IPS-18c (cell line): ENCODE measurements around the gene TPCN1.

Source experiments
- H3K4me3 ChIP-seq: 2 replicates; pipeline ENCODE4 v1.7.0; 2013; ENCODE audit warnings: low read depth, mild to moderate bottlenecking, low read length, moderate library complexity; ENCODE audit not compliant: insufficient read depth
- H3K9me3 ChIP-seq: one replicate; pipeline ENCODE4 v1.6.1; 2013; ENCODE audit warnings: mild to moderate bottlenecking, low read length, moderate library complexity; ENCODE audit not compliant: control insufficient read depth, insufficient read depth

The TPCN1 gene

GRCh38 chr12:113278633-113279032 lies 57.4 kb downstream of the TPCN1 start:
- Histone ChIP-seq H3K4me3 (no peak overlapping the region), H3K9me3 (peaks cover 2% of the 10 kb centered on the region)

- H3K9me3 ChIP-seq: no peaks in the 10 kb centered on the region
- no peak overlapping the region for H3K4me3 ChIP-seq
These were observed 63.5 kb downstream of the TPCN1 start for GRCh38 chr12:113284751-113285150.

- Histone ChIP-seq H3K9me3 (no peaks in the 10 kb centered on the region), H3K4me3 (no peak overlapping the region)
These were observed 64.7 kb downstream of the TPCN1 start for GRCh38 chr12:113285679-113286610.

GRCh38 chr12:113286712-113287111 lies 65.4 kb downstream of the TPCN1 start:
- Histone ChIP-seq H3K9me3 (no peaks in the 10 kb centered on the region), H3K4me3 (no peak overlapping the region)

- Histone ChIP-seq H3K9me3 (no peaks in the 10 kb centered on the region), H3K4me3 (no peak overlapping the region)
These were observed 66.1 kb downstream of the TPCN1 start for GRCh38 chr12:113287146-113287898.

GRCh38 chr12:113287899-113288282 lies 66.6 kb downstream of the TPCN1 start:
- no peaks in the 10 kb centered on the region for H3K9me3 ChIP-seq
- H3K4me3 ChIP-seq: no peak overlapping the region

- no peak overlapping the region for H3K4me3 ChIP-seq
- H3K9me3 ChIP-seq: no peaks in the 10 kb centered on the region
These were observed 68.1 kb downstream of the TPCN1 start for GRCh38 chr12:113289361-113289760.

GRCh38 chr12:113290506-113290905 lies 69.2 kb downstream of the TPCN1 start:
- Histone ChIP-seq H3K9me3 (no peaks in the 10 kb centered on the region), H3K4me3 (no peak overlapping the region)

- H3K9me3 ChIP-seq: no peaks in the 10 kb centered on the region
- no peak overlapping the region for H3K4me3 ChIP-seq
These were observed 70.3 kb downstream of the TPCN1 start for GRCh38 chr12:113291586-113291985.

- H3K4me3 ChIP-seq: no peak overlapping the region
- no peaks in the 10 kb centered on the region for H3K9me3 ChIP-seq
These were observed 70.8 kb downstream of the TPCN1 start for GRCh38 chr12:113292091-113292490.

GRCh38 chr12:113292547-113292946 lies 71.3 kb downstream of the TPCN1 start:
- no peaks in the 10 kb centered on the region for H3K9me3 ChIP-seq
- no peak overlapping the region for H3K4me3 ChIP-seq

- Histone ChIP-seq H3K4me3 (no peak overlapping the region), H3K9me3 (no peaks in the 10 kb centered on the region)
These were observed 71.8 kb downstream of the TPCN1 start for GRCh38 chr12:113293100-113293499.

GRCh38 chr12:113295886-113296556 lies 74.8 kb downstream of the TPCN1 start:
- Histone ChIP-seq H3K9me3 (no peaks in the 10 kb centered on the region), H3K4me3 (no peak overlapping the region)

- Histone ChIP-seq H3K9me3 (peaks cover 1% of the 10 kb centered on the region), H3K4me3 (no peak overlapping the region)
These were observed 75.4 kb downstream of the TPCN1 start for GRCh38 chr12:113296557-113297213.

GRCh38 chr12:113297214-113297587 lies 75.9 kb downstream of the TPCN1 start:
- H3K4me3 ChIP-seq: no peak overlapping the region
- H3K9me3 ChIP-seq: peaks cover 3% of the 10 kb centered on the region

- H3K9me3 ChIP-seq: peaks cover 3% of the 10 kb centered on the region
These were observed 76.6 kb downstream of the TPCN1 start for GRCh38 chr12:113297621-113298471.

GRCh38 chr12:113298472-113298817 lies 77.2 kb downstream of the TPCN1 start:
- no peak overlapping the region for H3K4me3 ChIP-seq
- peaks cover 3% of the 10 kb centered on the region for H3K9me3 ChIP-seq

More at GRCh38 chr12:113297621-113298471, 76.6 kb downstream of the TPCN1 start:
- no peak overlapping the region for H3K4me3 ChIP-seq
